K562 (cell line): ENCODE measurements around the gene TARS1. TPM values are rescaled to one million over a fixed set of nuclear protein-coding genes. Genes with fewer than 3 reads are reported as not detected.

Experiments
- ATAC-seq: fragments of 200-7000 bp; cut with Tn5 transposase; 3 replicates; pipeline ENCODE4 v1.9.1; 2020; ENCODE audit warnings: moderate library complexity
- BruUV-seq: library from RNA; stranded (reverse); fragments of 400-500 nt; replicated peaks from 2 replicates; lab custom pipeline; 2021; lab: Mats Ljungman, UMichigan
- CTCF ChIA-PET: fragments of 300-600 bp; formaldehyde crosslinking; extraction: SDS; loops from one replicate; lab custom pipeline; 2021; ENCODE audit warnings: low intra/inter-chr PET ratio; lab: Yijun Ruan, JAX
- POLR2A ChIA-PET: fragments of 300-600, 350-650 bp; sonication (Branson Sonifier 250); formaldehyde crosslinking; extraction: SDS; loops from one replicate; lab custom pipeline; 2021; ENCODE audit warnings: antibody characterized with exemption, inconsistent platforms; lab: Yijun Ruan, JAX
- DNase-seq, 4 experiments: peaks; one replicate each; pipeline versions ENCODE4 v3.0.0 to v3.0.0-alpha.2; 2011 to 2018; ENCODE audit warnings: low spot score in 3 of 4, mixed read lengths in 3 of 4; ENCODE audit errors: extremely low read depth in 1 of 4
- FAIRE-seq: peaks from 2 replicates; lab custom pipeline; 2011; peaks lifted over from hg19 to GRCh38; lab: Jason Lieb, UNC
- H2AFZ ChIP-seq: 2 replicates; pipeline ENCODE4 v1.6.0; 2011; ENCODE audit warnings: low read depth, low read length, control low read depth, inconsistent platforms
- H3K27ac ChIP-seq: fragments of 200-600 bp; 3 replicates; pipeline ENCODE4 v1.8.0; 2011; ENCODE audit warnings: low read depth, mild to moderate bottlenecking, control low read depth, inconsistent platforms, low read length, moderate library complexity, mixed read lengths; ENCODE audit errors: extremely low read depth
- H3K27me3 ChIP-seq, 2 experiments: fragments of 300-600 bp in 1 of 2; 2 replicates in 1 of 2; 3 replicates in 1 of 2; pipeline versions ENCODE4 v1.6.0 to v1.8.0; 2011; ENCODE audit warnings: inconsistent platforms in 2 of 2, low read length in 2 of 2, mild to moderate bottlenecking in 1 of 2, mixed read lengths in 1 of 2, moderate library complexity in 1 of 2; ENCODE audit not compliant: control insufficient read depth in 2 of 2, insufficient read depth in 2 of 2
- H3K36me3 ChIP-seq: fragments of 300-600 bp; 3 replicates; pipeline ENCODE4 v1.8.0; 2011; ENCODE audit warnings: mild to moderate bottlenecking, low read length, inconsistent platforms; ENCODE audit not compliant: control insufficient read depth, insufficient read depth
- H3K4me1 ChIP-seq, 2 experiments: fragments of 200-600 bp in 1 of 2; replicated peaks in 1 of 2; 2 replicates in 1 of 2; 3 replicates in 1 of 2; pipeline versions ENCODE4 v1.5.1 to v1.8.0; 2011; ENCODE audit warnings: inconsistent platforms in 2 of 2, low read length in 2 of 2, mild to moderate bottlenecking in 1 of 2, mixed read lengths in 1 of 2, moderate library complexity in 1 of 2; ENCODE audit not compliant: control insufficient read depth in 2 of 2, insufficient read depth in 2 of 2
- H3K4me2 ChIP-seq: 2 replicates; pipeline ENCODE4 v1.6.1; 2011; ENCODE audit warnings: low read length, control low read depth, inconsistent platforms, mixed read lengths; ENCODE audit not compliant: insufficient read depth
- H3K4me3 ChIP-seq: fragments of 200-600 bp; sonication (generic), shearing (Covaris generic); 2 replicates; pipeline ENCODE4 v1.5.1; 2016; ENCODE audit warnings: control low read depth, inconsistent platforms
- H3K79me2 ChIP-seq: fragments of 200-600 bp; 3 replicates; pipeline ENCODE4 v1.8.0; 2011; ENCODE audit warnings: low read length, inconsistent platforms; ENCODE audit not compliant: control insufficient read depth, insufficient read depth
- H3K9ac ChIP-seq, 2 experiments: 2 replicates each; pipeline versions ENCODE4 v1.6.0 to v1.6.1; 2011; ENCODE audit warnings: low read depth in 2 of 2, low read length in 2 of 2, control low read depth in 1 of 2, inconsistent platforms in 1 of 2, mild to moderate bottlenecking in 1 of 2, mixed read lengths in 1 of 2; ENCODE audit not compliant: insufficient read depth in 1 of 2
- H3K9me1 ChIP-seq: one replicate; pipeline ENCODE4 v1.6.0; 2011; ENCODE audit warnings: inconsistent platforms, mild to moderate bottlenecking, low read length, moderate library complexity; ENCODE audit not compliant: control insufficient read depth, insufficient read depth
- H3K9me3 ChIP-seq: replicated peaks from 2 replicates; pipeline ENCODE4 v1.5.1; 2011; ENCODE audit warnings: low read depth, low read length, inconsistent platforms; ENCODE audit not compliant: control insufficient read depth, insufficient read depth
- H4K20me1 ChIP-seq: replicated peaks from 2 replicates; pipeline ENCODE4 v1.6.1; 2011; ENCODE audit warnings: low read length, inconsistent platforms, mixed read lengths; ENCODE audit not compliant: control insufficient read depth, insufficient read depth
- HDAC8 ChIP-seq: fragments of 450-650 bp; IDR thresholded peaks from 2 replicates; pipeline ENCODE4 v1.6.1; 2016; ENCODE audit warnings: mild to moderate bottlenecking, missing genetic modification characterization, moderate library complexity, missing compliant biosample characterization
- HMGXB4 ChIP-seq: sonication (generic); formaldehyde crosslinking; IDR thresholded peaks from 2 replicates; pipeline ENCODE4 v1.8.1; 2023; ENCODE audit warnings: mild to moderate bottlenecking, missing genetic modification reagents
- JUND ChIP-seq, 2 experiments: IDR thresholded peaks; 2 replicates in 1 of 2; 3 replicates in 1 of 2; pipeline ENCODE4 v1.6.1; 2011; ENCODE audit warnings: borderline replicate concordance in 2 of 2, low read depth in 2 of 2, low read length in 2 of 2, improper control_type of control experiment in 1 of 2, missing biosample characterization in 1 of 2, missing genetic modification characterization in 1 of 2, missing genetic modification reagents in 1 of 2
- LCOR ChIP-seq: sonication (generic); formaldehyde crosslinking; IDR thresholded peaks from 2 replicates; pipeline ENCODE4 v1.8.0; 2022; ENCODE audit warnings: mild to moderate bottlenecking, missing genetic modification reagents
- MLX ChIP-seq, 2 experiments: fragments of 450-650 bp in 1 of 2; sonication (generic) in 1 of 2; formaldehyde crosslinking; conservative IDR thresholded peaks; 2 replicates each; pipeline versions ENCODE4 v1.4.0 to v1.8.1; 2020 to 2022; ENCODE audit warnings: mild to moderate bottlenecking in 1 of 2, missing genetic modification reagents in 1 of 2
- MXI1 ChIP-seq: IDR thresholded peaks from 2 replicates; pipeline ENCODE4 v1.6.1; 2011; ENCODE audit warnings: low read depth, mild to moderate bottlenecking, improper control_type of control experiment, low read length
- NR2F6 ChIP-seq: fragments of 450-650 bp; formaldehyde crosslinking; IDR thresholded peaks from 2 replicates; pipeline ENCODE4 v1.4.0; 2020; ENCODE audit warnings: mild to moderate bottlenecking
- PKNOX1 ChIP-seq: fragments of 450-650 bp; IDR thresholded peaks from 2 replicates; pipeline ENCODE4 v1.6.1; 2016
- RNF2 ChIP-seq: sonication (generic); IDR thresholded peaks from 2 replicates; pipeline ENCODE4 v1.6.1; 2016
- SP2 ChIP-seq: IDR thresholded peaks from 2 replicates; pipeline ENCODE4 v1.6.1; 2011; ENCODE audit warnings: mild to moderate bottlenecking, low read depth, low read length, moderate library complexity; ENCODE audit not compliant: poor library complexity, severe bottlenecking; ENCODE audit errors: extremely low read depth
- STAT5A ChIP-seq: IDR thresholded peaks from 2 replicates; pipeline ENCODE4 v1.6.1; 2012; ENCODE audit warnings: low read length, inconsistent platforms, borderline replicate concordance
- ZNF232 ChIP-seq: sonication (generic); formaldehyde crosslinking; IDR thresholded peaks from 2 replicates; pipeline ENCODE4 v1.8.0; 2022; ENCODE audit warnings: mild to moderate bottlenecking, missing genetic modification reagents
- ZNF395 ChIP-seq: fragments of 200-800 bp; sonication (Bioruptor generic); IDR thresholded peaks from 2 replicates; pipeline ENCODE4 v1.6.1; 2017; ENCODE audit warnings: missing genetic modification characterization, missing compliant biosample characterization
- WGBS: fragments of 100-300 bp; shearing (Covaris generic); methylation state at CpG from one replicate; pipeline ENCODE4 v1.1.6; 2016; ENCODE audit warnings: low coverage, mixed read lengths; ENCODE audit not compliant: insufficient coverage; ENCODE audit errors: missing lambda C conversion rate; 5-methylcytosine and 5-hydroxymethylcytosine counted together
- in situ Hi-C: fragments of 300-500 bp; cut with MboI; formaldehyde crosslinking; loops from 4 replicates; pipeline ENCODE4 v1.15.0; 2018; ENCODE audit warnings: inconsistent platforms, mixed read lengths
- intact Hi-C: fragments of 100-400 bp; cut with micrococcal nuclease; formaldehyde crosslinking; loops from 2 replicates; pipeline ENCODE4 v1.14.2; 2022
- polyA plus RNA-seq, 8 experiments: library from polyadenylated mRNA; depleted of rRNA in 4 of 8; stranded (reverse) in 5 of 8; unstranded in 3 of 8; fragments of >200 nt; fragmentation: Nextera tagmentation in 2 of 8; fragmentation: Illumina TruSeq in 1 of 8; extraction: Ambion mirVana in 2 of 8; extraction: Trizol in 1 of 8; gene quantifications; 2 replicates each; pipeline versions ENCODE4 v1.2.1 to v1.2.3, GENCODE V29; 2011 to 2014; ENCODE audit warnings: inconsistent platforms in 1 of 8, missing spikeins in 1 of 8
- total RNA-seq, 7 experiments: library from RNA; depleted of rRNA in 6 of 7; stranded (reverse); fragments of >200 nt in 6 of 7; fragmentation: Illumina TruSeq in 2 of 7; extraction: Trizol in 2 of 7; gene quantifications; 2 replicates each; pipeline versions ENCODE4 v1.2.1 to v1.2.3, GENCODE V29; 2011 to 2021; ENCODE audit warnings: low replicate concordance in 1 of 7

TARS1 gene
- total and polyA plus RNA-seq, 9 of the 15 experiments (the other 6 are each of a cell fraction or from before 2014, with no cell fraction given): 263 to 518 (median 439) TPM

GRCh38 chr5:33457126-33457525 lies 16.4 kb downstream of the TARS1 start:
- POLR2A ChIA-PET: interaction anchor here (0.7 to 6.7 kb wide), 5 partner anchors 8 to 38 kb away, joined by 3 to 52 read pairs (median 5); partner anchors contain the start of gene TARS1
- WGBS: 94% methylated on average over 2 of the region's 2 CpGs
- no peak overlapping the region for H3K27ac ChIP-seq
- TF ChIP-seq STAT5A: no peak
- TF ChIP-seq HDAC8: no peak
- TF ChIP-seq MXI1: no peak
- no peak for TF ChIP-seq RNF2
- TF ChIP-seq PKNOX1: no peak
- TF ChIP-seq JUND (IDR thresholded peaks at IDR 0.05; ENCODE audit: borderline replicate concordance, low read depth, low read length): no peak
- no peak for TF ChIP-seq JUND (tag; IDR thresholded peaks at IDR 0.05; ENCODE audit: borderline replicate concordance, low read depth, low read length)
- TF ChIP-seq SP2: no peak
- TF ChIP-seq ZNF395 (CRISPR knock-in tag): no peak
- no peak for TF ChIP-seq HMGXB4 (CRISPR knock-in tag)
- no peak for TF ChIP-seq ZNF232 (CRISPR knock-in tag)
- TF ChIP-seq MLX (CRISPR knock-in tag; conservative IDR thresholded peaks at IDR 0.05): no peak
- no peak for TF ChIP-seq LCOR (CRISPR knock-in tag)
- TF ChIP-seq NR2F6 (CRISPR knock-in tag): no peak

More at GRCh38 chr5:33457126-33457525, 16.4 kb downstream of the TARS1 start:
- no TSS peak for BruUV-seq
- H3K4me2 ChIP-seq: no peak overlapping the region
- no peak overlapping the region for H2AFZ ChIP-seq
- H3K36me3 ChIP-seq: peaks cover 99% of the 10 kb centered on the region
- intact Hi-C loops: no loop called here
- CTCF ChIA-PET: no interaction called here
- H3K4me1 ChIP-seq: peaks cover 0 to 9% of the 10 kb centered on the region in 2 experiments; a peak in 3 of 5 replicates
- no peaks in the 10 kb centered on the region for H3K9me1 ChIP-seq
- H4K20me1 ChIP-seq: peaks cover 2% of the 10 kb centered on the region
- H3K27me3 ChIP-seq: no peaks in the 10 kb centered on the region
- no peak overlapping the region for H3K4me3 ChIP-seq
- ATAC-seq (no peak), DNase-seq (no peak), FAIRE-seq (no peak)
- no peaks in the 10 kb centered on the region for H3K9me3 ChIP-seq
- no peak overlapping the region for H3K9ac ChIP-seq
- in situ Hi-C loops: loop anchor here (25.0 kb wide), 2 partner anchors 730 to 1455 kb away; partner anchors contain the start of genes BRIX1 and RAD1
- peaks cover 28% of the 10 kb centered on the region for H3K79me2 ChIP-seq
